Stimulated activated CD4-positive, alpha-beta T cell treated with anti-CD3 and anti-CD28 coated beads, Interleukin-1b, Interleukin-23, amount 100 ng/mL, for 24 hours (primary cell): ENCODE data around the gene MCRS1.
"Not testable (repeated sequence)": the region's sequence is repeated elsewhere in the genome, so short reads cannot be mapped to it uniquely, and the experiment has no call there.

Source experiments
- DNase-seq, 4 experiments: peaks; one replicate each; pipeline ENCODE4 v3.0.0-alpha.2; 2020; ENCODE audit warnings: low read depth in 4 of 4, low spot score in 1 of 4

MCRS1 gene

DNA sequence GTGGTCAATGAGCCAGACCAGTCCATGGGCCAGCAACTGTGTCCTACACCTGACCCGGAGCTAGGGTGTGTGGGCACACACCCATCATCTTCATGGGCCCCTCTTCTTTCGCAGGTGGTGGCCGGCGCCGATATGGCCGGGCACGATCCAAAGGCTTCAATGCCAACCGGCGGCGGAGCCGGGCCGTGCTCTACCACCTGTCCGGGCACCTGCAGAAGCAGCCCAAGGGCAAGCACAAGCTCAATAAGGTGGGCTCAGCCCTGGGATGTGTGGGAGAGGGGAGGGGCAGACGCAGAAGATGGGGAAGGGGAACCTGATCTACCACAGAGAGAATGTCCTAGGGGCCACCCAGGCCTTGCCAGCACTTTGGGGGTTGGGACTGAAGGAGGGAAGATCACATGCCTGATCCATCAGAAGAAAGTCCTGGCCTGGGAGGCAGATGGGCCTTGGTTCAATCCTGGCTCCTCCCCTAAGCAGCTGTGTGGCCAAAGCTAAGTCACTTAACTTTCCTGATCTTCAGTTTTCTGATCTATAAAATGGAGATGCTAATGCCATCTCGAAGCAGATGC, 25.3 kb downstream of the MCRS1 start:
- no peak for DNase-seq

DNA sequence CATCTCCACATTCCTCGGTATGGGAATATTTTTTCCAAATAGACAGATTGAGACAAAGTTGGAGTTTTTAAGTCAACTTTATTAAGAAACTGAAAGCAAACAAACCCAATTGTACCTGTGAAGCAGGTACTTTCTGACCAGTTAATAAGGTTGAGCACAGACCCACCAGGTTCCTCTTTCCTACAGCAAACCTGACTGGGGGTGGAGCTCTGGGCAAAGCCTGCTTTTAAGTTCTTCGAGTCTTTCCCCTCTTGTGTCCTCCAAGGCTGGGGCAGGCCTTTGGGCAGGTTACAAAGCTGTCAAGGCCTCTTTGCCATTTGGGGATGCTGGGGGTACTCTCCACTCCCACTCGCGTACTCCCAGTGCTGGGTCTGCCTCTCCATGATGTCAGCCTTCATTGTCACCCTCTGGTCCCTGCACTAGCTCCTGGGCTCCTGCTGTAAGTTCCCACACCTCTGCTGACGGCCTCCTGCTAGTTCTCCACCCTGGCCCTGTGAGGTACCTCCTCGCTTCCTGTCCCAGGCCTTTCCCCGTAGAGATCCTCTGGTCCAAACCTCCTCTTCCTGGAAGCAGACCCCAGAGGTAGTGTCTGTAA, 25.9 kb downstream of the MCRS1 start:
- no peak for DNase-seq

DNA sequence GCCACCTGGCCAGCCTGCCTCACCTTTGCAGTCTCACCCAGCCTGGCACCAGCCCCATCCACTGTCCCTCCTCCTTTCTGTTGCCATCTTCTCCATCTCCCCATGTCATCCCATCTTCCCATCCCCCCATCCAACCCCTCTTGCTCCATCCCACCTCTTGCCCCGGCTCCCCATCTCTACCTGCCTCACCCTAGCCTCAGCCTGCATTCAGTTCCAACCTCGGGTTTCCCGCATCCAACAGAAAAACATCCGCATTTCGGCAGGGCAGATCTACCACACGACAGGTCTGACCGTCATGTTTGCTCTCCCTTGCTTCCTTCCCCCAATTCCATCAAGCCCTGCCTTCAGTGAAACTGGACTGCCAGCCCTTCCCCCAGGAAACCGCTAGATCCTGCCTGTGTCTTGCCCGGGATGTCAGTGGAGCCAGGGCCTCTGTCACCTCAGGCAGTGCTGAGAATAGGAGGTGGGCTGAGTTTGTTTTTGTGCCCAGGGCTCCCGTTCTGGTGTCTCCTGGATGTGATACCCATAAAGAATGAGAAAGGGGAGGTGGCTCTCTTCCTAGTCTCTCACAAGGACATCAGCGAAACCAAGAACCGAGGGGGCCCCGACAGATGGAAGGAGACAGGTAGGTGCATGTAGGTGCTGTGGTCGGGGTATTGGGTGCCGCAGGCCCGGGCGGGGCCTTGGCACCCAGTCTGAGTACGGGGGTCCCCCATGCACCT, 26.6 kb downstream of the MCRS1 start:
- DNase-seq: no peak

DNA sequence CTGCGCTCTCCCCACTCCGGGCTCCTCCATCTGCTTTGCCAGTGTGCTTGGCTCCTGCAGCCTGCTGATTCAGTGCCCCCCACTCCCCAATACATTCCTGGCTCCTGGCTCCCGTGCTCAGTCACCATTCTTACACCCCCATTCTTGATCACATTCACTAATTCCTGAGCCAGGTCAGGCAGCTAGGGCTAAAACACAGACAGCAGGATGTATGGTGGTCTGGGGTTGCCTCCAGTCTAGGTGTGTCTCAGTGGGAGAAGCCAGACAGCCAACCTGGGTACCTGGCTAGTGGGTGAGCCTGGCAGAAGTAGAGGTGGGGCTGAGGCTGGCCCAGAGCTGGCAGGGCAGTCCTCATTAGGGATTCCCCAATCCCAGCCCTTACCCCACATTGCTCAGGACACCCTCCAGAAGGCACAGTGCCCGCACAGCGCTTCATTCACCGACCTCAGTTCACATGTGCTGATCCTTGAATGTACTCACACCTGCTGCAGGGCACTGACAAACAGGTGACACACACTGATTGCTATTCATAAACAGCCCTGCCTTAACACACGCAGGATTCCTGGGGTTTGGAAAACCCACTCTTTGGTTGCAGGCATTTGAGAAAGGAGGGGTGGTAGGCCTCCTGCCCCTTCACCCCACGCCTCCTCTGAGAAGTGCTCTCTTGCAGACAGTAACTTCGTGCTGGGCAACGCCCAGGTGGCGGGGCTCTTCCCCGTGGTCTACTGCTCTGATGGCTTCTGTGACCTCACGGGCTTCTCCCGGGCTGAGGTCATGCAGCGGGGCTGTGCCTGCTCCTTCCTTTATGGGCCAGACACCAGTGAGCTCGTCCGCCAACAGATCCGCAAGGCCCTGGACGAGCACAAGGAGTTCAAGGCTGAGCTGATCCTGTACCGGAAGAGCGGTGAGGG, 27.5 kb downstream of the MCRS1 start:
- DNase-seq: no peak

DNA sequence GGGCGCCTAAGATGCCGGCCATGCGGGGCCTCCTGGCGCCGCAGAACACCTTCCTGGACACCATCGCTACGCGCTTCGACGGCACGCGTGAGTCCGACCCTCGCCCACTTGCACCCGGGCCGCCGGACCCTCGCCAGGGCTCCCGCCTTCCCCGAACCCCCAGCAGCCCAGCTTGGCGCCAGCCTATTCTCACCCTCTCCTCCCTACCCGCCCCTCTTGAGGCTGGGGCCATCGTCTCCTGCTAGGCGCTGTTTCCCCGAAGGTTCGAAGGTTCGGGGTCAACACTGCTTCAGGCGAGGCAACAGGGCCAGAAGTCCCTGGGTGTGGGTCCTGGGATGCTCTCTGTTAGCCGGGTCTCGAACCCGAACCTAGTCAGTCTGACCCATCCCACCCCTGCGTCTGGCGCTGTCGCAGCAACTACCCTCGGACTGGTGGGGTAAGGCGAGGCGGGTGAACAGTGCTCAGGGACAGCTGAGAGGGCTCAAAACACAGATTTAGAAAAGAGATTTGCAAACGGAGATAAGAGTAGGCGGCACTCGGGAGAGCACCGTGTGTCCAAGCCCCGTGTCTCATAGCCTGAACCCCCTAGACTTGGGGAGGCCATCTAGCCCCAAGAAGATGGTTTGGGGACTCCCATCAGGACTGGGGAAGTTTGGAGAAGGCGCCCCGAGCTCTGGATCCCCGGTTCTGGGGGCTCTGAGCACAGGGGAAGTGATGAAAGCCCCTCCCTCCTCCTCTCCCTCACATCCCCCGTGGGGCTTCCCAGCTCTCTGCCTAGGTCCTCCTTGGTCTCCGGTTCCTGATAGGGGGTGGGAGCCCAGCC, 28.3 kb downstream of the MCRS1 start:
- no peak for DNase-seq

DNA sequence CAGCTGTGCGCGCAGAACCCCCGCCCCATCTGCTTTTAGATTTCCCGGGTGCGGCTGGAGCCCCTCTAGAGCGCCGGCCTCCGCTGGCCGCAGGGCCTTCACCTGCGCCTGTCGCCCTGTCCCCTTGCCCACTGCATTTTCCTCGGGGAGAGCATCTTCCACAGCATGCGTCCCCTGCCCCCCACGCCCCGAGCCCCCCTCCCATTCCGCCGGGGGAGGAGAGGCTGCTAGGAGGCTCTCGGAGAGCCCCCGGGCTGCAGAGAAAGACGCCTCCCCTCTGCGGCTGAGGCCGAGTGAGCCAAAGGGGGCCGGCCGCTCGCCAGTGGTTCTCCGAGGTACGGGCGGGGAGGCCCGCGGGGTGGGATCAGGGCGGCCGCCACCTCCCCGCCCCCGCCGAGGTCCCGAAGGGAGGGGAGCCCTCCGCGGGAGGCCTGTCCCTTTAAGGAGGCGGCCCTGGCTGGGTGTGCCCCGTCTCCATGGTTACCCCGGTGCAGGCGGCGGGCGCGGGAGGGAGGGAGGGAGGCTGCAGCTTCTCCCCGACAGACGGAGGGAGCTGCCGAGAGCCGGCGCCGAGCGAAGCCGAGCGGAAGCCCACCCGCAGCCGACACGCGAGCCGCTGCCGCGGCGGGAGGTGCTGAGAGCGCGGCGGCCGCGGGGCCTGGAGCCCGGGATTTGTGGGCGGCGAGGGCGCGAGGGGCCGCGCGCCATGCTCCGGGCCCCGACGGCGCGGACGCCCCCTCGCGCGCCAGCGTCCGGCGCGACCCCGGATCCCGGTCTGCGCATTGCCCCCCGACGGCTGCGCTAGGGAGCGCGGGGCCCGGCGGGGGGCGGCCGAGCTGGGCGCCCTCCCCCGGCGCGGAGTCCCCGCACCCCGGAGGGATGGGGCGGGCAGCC, 29.2 kb downstream of the MCRS1 start, which contains the start of gene KCNH3:
KCNH3 (plus strand) TSS at position 521 of the 894 bp plus-strand sequence. CDS start 387 bp downstream, outside the sequence.
- DNase-seq: peak; percentile 46 to 79 (median 64)

DNA sequence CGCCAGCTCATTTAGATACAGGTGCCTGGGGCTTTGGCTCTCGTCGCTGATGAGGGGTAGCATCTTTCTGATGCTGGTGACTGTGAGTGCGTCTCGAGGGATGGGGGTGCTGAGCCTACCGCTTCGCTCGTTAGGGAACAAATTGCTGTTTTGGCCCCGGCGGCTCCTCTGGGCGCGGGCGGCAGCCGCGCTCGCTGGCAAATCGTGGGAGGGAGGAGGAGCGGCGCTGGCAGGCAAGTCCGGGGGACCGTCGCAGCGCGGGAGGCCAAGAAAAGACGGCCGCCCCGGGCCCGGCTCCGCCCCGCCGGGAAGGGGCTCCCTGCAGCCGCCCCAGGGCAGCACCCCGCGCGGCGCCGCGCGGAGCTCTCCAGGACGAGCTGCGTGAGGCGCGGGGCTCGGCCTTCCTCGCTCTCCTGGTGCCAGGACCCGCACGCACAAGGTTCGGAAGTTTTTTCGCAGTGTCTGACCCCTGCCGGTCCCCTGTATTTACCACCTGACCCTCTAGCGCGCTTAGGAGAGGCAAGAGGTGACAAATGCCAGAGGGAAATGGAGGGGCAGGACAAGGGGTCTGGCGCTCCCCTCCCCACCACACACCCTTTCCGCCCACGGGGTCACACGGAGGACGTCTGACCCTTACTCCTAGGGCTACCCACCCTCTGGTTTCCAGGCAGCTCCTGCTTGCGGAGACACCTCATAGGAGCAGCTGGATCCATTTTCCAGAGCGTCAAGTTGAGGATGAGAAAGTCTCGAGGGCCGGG, 30.0 kb downstream of the MCRS1 start:
- no peak for DNase-seq

DNA sequence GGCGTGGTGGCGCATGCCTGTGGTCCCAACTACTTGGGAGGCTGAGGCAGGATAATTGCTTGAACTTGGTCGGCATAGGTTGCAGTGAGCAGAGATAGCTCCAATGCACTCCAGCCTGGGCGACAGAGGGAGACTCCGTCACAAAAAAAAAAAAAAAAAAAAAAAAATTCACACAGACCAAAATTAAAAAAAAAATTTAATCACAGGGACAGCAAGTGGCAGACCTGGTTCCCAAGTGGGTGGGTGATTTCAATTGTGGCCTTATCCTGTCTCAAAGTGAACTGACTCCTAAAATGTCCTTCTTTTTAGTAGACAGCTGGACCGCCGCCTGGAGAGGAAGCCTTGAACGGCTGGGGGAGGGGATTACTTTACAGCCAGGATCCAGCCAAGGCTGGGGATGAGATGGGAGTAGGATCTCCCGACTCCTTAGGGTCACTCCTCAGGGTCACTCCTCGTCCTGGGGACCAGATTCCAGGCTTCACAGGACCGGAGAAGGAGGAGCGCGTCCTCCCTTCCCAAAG, 30.7 kb downstream of the MCRS1 start:
- no peak for DNase-seq

DNA sequence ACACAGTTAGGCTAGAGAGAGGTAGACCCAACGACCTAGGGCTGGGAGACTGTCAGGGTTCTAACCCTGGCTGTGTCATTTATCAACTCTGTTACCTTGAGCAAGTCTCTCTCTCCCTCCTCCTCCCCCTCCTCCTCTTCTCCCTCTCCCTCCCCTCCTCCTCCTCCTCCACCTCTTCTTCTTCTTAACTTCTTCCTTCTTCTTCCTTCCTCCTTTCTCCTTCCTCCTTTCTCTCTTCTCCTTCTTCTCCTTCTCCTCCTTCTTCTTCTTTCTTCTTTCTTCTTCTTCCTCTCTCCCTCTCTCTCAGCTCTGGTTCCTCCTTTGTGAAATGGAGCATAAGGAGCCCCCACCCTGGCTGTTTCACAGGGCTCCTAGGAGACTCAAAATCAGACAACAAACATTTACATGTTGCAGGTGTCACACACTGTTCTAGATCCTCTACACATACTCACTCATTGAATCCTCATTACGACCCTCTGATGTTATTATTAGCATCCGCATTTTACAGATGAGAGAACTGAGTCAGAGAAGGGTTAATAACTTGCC, 31.3 kb downstream of the MCRS1 start:
- DNase-seq: no peak

DNA sequence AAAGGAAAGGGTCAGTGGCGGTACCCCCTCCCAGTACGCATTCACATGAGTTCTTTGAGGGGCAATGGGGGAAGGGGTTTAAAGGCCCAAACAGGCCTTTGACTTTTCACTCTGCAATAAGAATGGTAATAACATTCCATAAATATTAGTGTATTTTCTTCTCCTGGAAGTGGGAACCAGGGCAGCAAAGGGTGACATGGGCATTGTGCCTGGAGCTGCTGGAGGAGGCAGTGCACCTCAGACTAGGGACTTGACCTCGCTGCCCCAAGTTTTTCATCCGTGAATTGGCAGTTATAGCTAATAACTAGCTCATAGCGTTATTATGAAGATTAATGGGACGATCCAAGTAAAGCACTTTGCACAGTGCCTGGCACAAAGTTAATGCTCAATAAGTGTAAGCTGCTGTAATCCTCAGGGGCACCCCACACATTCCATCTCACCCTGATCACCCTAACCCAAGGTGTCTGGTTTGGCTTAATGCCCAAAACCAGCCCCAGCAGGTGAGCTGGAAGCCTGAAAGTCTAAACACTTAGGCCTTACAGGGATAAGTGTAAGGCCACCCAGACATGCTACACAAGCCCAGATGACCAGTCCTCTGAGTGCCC, 31.9 kb downstream of the MCRS1 start:
- DNase-seq: no peak

DNA sequence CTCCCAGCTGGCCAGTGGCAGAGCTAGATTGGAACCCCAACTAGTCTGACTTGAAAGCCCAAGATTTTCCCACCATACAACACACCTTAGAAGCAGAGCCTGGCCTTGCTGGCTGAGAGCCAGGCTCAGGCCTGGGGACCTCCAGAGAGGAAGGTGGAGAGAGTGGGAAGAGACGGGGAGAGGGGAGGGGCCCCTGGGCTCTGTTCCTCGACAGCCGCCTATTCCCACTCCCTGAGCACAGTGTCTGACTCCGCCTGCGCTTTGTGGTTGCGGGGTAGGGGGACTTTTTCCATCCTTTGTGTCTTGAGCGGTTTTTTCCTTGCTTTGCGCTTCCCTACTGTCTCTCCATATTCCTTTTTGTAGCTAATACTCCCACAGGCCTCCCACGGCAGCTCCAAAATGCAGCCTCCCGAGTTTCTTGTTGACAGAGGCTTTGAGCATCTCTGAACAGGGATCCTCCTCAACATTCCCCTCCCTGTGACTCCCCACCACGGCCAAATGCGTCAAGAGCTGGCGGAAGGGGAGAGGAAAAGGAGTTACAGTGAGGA, 33.1 kb downstream of the MCRS1 start:
- no peak for DNase-seq

DNA sequence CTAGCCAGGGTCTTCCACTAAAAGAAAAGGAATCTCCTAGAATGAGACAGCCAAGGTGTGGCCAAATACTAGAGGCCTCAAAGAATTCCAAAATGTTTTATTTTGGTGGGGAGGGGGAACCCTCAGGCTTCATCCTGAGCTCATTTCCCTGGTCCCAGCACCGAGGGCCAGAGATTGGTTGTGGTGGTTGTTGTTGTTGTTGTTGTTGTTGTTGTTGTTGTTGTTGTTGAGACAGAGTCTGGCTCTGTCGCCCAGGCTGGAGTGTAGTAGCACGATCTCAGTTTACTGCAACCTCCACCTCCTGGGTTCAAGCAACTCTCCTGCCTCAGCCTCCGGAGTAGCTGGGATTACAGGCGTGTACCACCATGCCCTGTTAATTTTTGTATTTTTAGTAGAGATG, 33.8 kb downstream of the MCRS1 start:
- not testable (repeated sequence) for DNase-seq

DNA sequence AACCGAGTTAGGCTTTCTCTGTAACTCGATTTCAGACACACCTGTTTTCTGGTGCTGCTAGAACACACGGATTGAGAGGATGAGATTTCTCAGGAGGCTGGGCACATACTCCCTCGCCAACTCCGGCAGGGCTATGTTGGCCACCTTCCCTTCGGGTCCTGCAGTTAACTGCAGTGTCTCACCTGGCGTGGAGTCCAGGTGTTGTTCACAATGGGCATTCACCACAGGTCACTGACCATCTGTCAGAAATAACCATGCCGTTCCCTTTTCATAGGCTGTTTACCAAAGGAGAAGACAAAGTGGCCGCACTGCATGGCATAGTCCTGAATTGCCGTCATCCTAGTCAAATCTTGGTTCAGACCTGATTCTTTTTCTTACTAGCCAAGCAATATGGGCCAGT, 34.6 kb downstream of the MCRS1 start:
- DNase-seq: no peak

DNA sequence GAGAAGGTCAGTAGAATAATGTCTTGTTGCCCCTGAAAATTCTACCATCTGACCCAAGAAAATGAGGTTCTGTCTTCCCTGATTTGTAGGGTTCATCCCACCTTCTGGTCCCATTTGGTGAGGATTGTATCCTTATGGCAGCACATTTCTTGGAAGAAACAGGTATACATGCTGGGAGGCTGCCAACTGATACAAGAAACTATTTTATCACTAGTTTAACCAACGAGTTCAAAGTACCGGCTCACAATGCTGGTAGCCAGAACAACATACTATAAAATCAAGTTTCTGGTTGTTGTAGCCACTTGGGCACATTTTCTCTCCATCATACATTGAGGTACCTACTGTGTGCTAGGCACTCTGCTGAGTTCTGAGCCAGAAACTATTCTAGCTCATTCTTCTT, 36.2 kb downstream of the MCRS1 start:
- DNase-seq: no peak

DNA sequence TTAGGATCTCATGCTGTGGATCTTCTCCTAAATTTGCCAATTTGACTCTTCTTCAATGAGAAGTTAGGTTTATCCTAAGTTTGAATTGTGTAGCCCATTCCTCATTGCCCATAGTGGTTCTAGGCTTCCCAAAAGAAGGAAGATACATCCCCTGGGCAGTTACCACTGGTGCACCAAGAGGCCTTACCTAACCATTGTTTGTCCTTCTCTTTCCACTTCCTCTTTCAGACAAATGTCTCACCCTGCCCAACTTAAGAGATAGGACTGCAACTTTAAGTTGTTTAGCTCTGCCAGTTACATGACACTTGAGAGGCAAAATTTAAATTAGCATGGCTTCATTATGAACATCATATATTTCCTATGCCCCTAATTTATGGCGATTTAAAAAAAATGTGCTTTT, 38.5 kb downstream of the MCRS1 start:
- no peak for DNase-seq

DNA sequence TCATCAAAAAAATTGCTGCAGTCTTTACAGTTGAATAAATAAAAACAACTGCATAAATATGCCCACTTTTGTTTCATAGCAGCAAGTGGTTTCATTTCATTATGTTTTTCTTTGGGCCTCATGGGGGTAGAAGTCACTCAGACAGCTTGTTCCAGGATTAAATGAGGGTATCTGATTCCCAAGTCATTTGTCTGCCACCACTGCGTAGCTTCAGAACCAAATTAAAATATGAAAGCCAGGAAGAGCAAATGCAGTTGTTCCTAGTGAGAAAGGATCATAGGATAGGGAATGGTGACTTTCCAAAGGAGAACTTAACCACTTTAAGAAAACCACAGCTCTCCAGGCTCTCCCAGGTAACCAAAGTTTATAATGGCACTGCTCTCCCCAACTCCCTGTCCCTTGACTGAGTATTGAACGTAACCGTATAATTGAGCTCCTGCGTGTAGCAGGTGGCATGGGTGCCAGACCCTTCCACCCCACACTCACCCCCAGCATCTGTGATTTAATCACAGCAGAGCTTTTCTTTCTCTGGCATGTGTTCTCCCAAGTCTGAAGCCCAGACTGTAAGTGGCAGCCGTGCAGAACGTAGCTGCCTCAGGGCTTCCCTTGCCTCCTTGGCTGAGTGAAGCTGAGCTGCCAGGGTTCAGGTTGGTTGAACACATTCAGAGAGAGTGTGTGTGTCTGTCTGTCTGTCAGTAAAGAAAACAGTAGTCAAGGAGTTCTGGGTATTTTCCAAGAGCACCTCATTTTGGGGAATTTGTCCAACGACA, 40.4 kb downstream of the MCRS1 start:
- no peak for DNase-seq

DNA sequence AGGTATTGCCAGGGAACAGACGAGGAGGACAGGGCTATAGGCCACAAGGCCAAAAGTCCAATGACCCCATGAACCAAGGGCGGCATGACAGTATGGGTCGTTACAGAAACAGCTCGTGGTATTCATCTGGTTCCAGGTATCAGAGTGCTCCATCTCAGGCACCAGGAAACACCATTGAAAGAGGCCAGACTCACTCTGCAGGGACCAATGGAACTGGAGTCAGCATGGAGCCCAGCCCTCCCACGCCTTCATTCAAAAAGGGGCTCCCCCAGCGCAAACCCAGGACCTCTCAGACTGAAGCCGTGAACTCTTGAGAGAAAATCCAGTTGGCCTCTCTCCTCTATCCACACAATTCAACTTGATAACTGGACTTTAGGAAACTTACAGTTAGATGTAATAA, 42.0 kb downstream of the MCRS1 start:
- DNase-seq: no peak
